ENCODE results near the gene ATE1.

ATE1 gene

DNA sequence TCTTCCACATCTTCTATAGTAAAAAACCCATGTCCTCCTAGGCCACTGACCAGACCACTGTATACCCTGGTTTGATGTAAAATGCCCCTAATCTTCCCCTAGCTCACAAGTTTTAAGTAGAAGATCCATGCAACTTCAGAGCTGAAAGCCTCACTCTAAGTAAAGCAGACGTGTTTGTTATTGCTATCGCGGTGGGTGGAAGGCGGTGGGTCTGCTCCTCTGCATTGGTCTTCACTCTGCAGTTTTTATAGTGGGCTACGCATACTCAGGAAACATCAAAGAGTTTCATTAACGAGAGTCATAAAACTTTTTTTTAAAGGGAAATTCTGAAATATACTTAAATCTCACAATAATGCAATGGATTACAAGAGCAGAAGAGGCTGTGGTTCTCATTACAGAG is 91.7 kb downstream of the ATE1 start (continued):
- no peak for TF ChIP-seq GLIS3 (CRISPR knock-in tag; IDR thresholded peaks at IDR 0.05)
- TF ChIP-seq, protein P1, sequence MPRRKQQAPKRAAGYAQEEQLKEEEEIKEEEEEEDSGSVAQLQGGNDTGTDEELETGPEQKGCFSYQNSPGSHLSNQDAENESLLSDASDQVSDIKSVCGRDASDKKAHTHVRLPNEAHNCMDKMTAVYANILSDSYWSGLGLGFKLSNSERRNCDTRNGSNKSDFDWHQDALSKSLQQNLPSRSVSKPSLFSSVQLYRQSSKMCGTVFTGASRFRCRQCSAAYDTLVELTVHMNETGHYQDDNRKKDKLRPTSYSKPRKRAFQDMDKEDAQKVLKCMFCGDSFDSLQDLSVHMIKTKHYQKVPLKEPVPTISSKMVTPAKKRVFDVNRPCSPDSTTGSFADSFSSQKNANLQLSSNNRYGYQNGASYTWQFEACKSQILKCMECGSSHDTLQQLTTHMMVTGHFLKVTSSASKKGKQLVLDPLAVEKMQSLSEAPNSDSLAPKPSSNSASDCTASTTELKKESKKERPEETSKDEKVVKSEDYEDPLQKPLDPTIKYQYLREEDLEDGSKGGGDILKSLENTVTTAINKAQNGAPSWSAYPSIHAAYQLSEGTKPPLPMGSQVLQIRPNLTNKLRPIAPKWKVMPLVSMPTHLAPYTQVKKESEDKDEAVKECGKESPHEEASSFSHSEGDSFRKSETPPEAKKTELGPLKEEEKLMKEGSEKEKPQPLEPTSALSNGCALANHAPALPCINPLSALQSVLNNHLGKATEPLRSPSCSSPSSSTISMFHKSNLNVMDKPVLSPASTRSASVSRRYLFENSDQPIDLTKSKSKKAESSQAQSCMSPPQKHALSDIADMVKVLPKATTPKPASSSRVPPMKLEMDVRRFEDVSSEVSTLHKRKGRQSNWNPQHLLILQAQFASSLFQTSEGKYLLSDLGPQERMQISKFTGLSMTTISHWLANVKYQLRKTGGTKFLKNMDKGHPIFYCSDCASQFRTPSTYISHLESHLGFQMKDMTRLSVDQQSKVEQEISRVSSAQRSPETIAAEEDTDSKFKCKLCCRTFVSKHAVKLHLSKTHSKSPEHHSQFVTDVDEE (CRISPR knock-in tag; IDR thresholded peaks at IDR 0.05) = no peak
- TF ChIP-seq PPARA (CRISPR knock-in tag; IDR thresholded peaks at IDR 0.05; ENCODE audit: borderline replicate concordance) = no peak
- TF ChIP-seq ZFP3 (CRISPR knock-in tag; IDR thresholded peaks at IDR 0.05) = no peak

DNA sequence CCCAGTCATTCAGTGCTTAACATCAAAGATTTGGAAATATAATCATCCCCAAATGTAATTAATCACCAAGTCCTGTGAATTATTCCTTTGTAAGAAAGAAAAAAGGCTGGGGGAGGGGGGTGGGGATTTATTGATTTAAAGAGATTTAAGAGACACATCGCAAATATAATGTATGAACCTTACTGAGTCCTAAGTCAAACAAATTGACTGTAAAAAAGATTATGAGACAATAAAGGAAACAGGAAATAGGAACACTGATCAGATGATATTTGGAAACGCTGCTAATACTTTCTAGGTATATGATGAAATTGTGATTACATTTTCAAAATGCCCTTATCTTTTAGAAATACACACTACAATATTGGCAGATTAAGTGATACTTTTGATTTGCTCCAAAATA is 92.5 kb downstream of the ATE1 start:
- TF ChIP-seq ESRRG (CRISPR knock-in tag; IDR thresholded peaks at IDR 0.05) (no peak), TCF4 (CRISPR knock-in tag; IDR thresholded peaks at IDR 0.05; ENCODE audit: borderline replicate concordance) (no peak), ZFP30 (CRISPR knock-in tag; IDR thresholded peaks at IDR 0.05) (no peak), RARB (CRISPR knock-in tag; IDR thresholded peaks at IDR 0.05) (no peak), TOX (CRISPR knock-in tag; IDR thresholded peaks at IDR 0.05; ENCODE audit: borderline replicate concordance) (no peak), ZNF565 (CRISPR knock-in tag; conservative IDR thresholded peaks at IDR 0.05; ENCODE audit: low read depth) (no peak), ISL1 (CRISPR knock-in tag; IDR thresholded peaks at IDR 0.05) (no peak), ZFP3 (CRISPR knock-in tag; IDR thresholded peaks at IDR 0.05) (no peak), ZNF8 (CRISPR knock-in tag; IDR thresholded peaks at IDR 0.05) (no peak), ZNF70 (CRISPR knock-in tag; IDR thresholded peaks at IDR 0.05) (no peak)
- TF ChIP-seq, protein P2, sequence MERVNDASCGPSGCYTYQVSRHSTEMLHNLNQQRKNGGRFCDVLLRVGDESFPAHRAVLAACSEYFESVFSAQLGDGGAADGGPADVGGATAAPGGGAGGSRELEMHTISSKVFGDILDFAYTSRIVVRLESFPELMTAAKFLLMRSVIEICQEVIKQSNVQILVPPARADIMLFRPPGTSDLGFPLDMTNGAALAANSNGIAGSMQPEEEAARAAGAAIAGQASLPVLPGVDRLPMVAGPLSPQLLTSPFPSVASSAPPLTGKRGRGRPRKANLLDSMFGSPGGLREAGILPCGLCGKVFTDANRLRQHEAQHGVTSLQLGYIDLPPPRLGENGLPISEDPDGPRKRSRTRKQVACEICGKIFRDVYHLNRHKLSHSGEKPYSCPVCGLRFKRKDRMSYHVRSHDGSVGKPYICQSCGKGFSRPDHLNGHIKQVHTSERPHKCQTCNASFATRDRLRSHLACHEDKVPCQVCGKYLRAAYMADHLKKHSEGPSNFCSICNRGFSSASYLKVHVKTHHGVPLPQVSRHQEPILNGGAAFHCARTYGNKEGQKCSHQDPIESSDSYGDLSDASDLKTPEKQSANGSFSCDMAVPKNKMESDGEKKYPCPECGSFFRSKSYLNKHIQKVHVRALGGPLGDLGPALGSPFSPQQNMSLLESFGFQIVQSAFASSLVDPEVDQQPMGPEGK (CRISPR knock-in tag; IDR thresholded peaks at IDR 0.05; ENCODE audit: borderline replicate concordance) = no peak
- TF ChIP-seq, protein P3, sequence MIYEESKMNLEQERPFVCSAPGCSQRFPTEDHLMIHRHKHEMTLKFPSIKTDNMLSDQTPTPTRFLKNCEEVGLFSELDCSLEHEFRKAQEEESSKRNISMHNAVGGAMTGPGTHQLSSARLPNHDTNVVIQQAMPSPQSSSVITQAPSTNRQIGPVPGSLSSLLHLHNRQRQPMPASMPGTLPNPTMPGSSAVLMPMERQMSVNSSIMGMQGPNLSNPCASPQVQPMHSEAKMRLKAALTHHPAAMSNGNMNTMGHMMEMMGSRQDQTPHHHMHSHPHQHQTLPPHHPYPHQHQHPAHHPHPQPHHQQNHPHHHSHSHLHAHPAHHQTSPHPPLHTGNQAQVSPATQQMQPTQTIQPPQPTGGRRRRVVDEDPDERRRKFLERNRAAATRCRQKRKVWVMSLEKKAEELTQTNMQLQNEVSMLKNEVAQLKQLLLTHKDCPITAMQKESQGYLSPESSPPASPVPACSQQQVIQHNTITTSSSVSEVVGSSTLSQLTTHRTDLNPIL (CRISPR knock-in tag; IDR thresholded peaks at IDR 0.05; ENCODE audit: low read depth) = no peak
- TF ChIP-seq, protein P1 (CRISPR knock-in tag; IDR thresholded peaks at IDR 0.05) = no peak
- TF ChIP-seq, protein P4, sequence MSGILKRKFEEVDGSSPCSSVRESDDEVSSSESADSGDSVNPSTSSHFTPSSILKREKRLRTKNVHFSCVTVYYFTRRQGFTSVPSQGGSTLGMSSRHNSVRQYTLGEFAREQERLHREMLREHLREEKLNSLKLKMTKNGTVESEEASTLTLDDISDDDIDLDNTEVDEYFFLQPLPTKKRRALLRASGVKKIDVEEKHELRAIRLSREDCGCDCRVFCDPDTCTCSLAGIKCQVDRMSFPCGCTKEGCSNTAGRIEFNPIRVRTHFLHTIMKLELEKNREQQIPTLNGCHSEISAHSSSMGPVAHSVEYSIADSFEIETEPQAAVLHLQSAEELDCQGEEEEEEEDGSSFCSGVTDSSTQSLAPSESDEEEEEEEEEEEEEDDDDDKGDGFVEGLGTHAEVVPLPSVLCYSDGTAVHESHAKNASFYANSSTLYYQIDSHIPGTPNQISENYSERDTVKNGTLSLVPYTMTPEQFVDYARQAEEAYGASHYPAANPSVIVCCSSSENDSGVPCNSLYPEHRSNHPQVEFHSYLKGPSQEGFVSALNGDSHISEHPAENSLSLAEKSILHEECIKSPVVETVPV (CRISPR knock-in tag; IDR thresholded peaks at IDR 0.05) = no peak
- ATAC-seq = no peak

- TF ChIP-seq TOX (CRISPR knock-in tag; IDR thresholded peaks at IDR 0.05; ENCODE audit: borderline replicate concordance) = no peak
- TF ChIP-seq ZFP30 (CRISPR knock-in tag; IDR thresholded peaks at IDR 0.05) = no peak
- TF ChIP-seq, protein P3 (CRISPR knock-in tag; IDR thresholded peaks at IDR 0.05; ENCODE audit: low read depth) = no peak
- TF ChIP-seq, protein P4 (CRISPR knock-in tag; IDR thresholded peaks at IDR 0.05) = no peak
- TF ChIP-seq SNAI2 (CRISPR knock-in tag; IDR thresholded peaks at IDR 0.05) = no peak
- no peak for TF ChIP-seq TCF4 (CRISPR knock-in tag; IDR thresholded peaks at IDR 0.05; ENCODE audit: borderline replicate concordance)
- TF ChIP-seq, protein P2 (CRISPR knock-in tag; IDR thresholded peaks at IDR 0.05; ENCODE audit: borderline replicate concordance) = no peak
- no peak for TF ChIP-seq BACH2 (CRISPR knock-in tag; IDR thresholded peaks at IDR 0.05; ENCODE audit: borderline replicate concordance)
- TF ChIP-seq ZFP3 (CRISPR knock-in tag; IDR thresholded peaks at IDR 0.05) = no peak
- TF ChIP-seq ZNF70 (CRISPR knock-in tag; IDR thresholded peaks at IDR 0.05) = no peak
- no peak for TF ChIP-seq ZNF8 (CRISPR knock-in tag; IDR thresholded peaks at IDR 0.05)
- no peak for TF ChIP-seq ISL1 (CRISPR knock-in tag; IDR thresholded peaks at IDR 0.05)
- no peak for TF ChIP-seq PPARA (CRISPR knock-in tag; IDR thresholded peaks at IDR 0.05; ENCODE audit: borderline replicate concordance)
- no peak for ATAC-seq
Observed at GRCh38 chr10:121834757-121835156, 93.1 kb downstream of the ATE1 start.

Data from SK-N-SH treated with all-trans-retinoic acid at 6 μM for 48 hours (cell line).